Activated T-helper 1 cell treated with anti-CD3 and anti-CD28 coated beads, Interleukin-12 subunit alpha, Interleukin-12 subunit beta, Interleukin-2, Interleukin-4 antibody, amounts not matched to agents 30 ng/mL and 10 ng/mL and 1 ng/mL, durations not matched to agents 14 hours and 24 hours and 36 hours (primary cell): ENCODE measurements around the gene PTGS1. TPM values are rescaled to one million over a fixed set of nuclear protein-coding genes. Genes with fewer than 3 reads are reported as not detected.
"Not testable (repeated sequence)": the region's sequence is repeated elsewhere in the genome, so short reads cannot be mapped to it uniquely, and the experiment has no call there.

Experiments used
- DNase-seq: peaks from one replicate; pipeline ENCODE4 v3.0.0; 2021; ENCODE audit warnings: low spot score
- H3K27ac Mint-ChIP-seq: one replicate; pipeline ENCODE4 v1.8.0; 2021; ENCODE audit warnings: mild to moderate bottlenecking, mixed read lengths
- H3K27me3 Mint-ChIP-seq: one replicate; pipeline ENCODE4 v1.8.0; 2022; ENCODE audit warnings: mild to moderate bottlenecking, moderate library complexity, mixed read lengths; ENCODE audit not compliant: insufficient read depth
- H3K36me3 Mint-ChIP-seq: one replicate; pipeline ENCODE4 v1.8.0; 2021; ENCODE audit warnings: low read depth, mixed read lengths
- H3K4me1 Mint-ChIP-seq: one replicate; pipeline ENCODE4 v1.8.0; 2021; ENCODE audit warnings: low read depth, mixed read lengths
- H3K4me3 Mint-ChIP-seq: one replicate; pipeline ENCODE4 v1.8.0; 2021; ENCODE audit warnings: mild to moderate bottlenecking, moderate library complexity, mixed read lengths
- H3K9me3 Mint-ChIP-seq: one replicate; pipeline ENCODE4 v1.8.0; 2021; ENCODE audit warnings: mixed read lengths
- intact Hi-C: fragments of 100-400 bp; cut with micrococcal nuclease; formaldehyde crosslinking; loops from one replicate; pipeline ENCODE4 v1.15.1; 2024
- total RNA-seq: library from RNA; stranded (reverse); gene quantifications from 2 replicates; pipeline ENCODE4 v1.2.3, GENCODE V29; 2022

Gene PTGS1
- 0.54 and 0.61 TPM in 2 replicates for total RNA-seq

DNA sequence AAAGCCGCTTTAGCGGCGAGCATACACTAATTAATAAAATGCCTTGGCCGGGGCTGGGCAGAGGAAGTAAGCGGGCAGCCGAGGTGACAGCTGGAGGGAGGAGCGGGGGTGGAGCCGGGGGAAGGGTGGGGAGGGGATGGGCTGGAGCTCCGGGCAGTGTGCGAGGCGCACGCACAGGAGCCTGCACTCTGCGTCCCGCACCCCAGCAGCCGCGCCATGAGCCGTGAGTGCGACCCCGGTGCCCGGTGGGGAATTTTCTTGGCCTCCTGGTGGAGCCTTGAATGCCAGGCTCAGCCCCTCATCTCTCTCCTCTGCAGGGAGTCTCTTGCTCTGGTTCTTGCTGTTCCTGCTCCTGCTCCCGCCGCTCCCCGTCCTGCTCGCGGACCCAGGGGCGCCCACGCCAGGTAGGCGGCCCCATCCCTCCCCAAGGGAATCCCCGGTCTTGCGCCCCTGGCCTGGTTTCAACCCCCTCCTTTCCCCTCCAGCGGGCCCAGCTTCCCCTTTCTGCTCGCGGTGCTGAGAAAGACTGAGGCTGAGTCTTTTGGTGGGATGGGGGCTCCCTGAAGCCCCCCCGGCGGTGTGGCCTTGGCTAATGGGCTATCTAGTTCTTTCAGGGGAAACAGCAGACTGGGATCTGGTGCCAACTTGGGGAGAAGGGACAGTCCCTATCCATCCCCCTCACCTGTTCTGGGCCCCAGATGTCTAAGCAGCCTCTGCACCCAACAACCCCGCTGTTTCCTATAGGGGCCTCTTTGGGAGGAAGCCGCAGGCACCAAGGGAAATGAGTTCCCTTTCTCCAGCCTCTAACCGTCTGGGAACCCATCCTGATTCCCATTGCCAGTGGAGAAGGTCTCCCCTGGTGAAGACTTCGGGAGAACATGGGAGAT is at the start of gene PTGS1:
PTGS1 (plus strand) TSS at position 156 of the 887 bp plus-strand sequence; CDS start at position 217, 61 bp downstream.
- peaks cover 14% of the 10 kb centered on the region for H3K27me3 Mint-ChIP-seq
- intact Hi-C loops = no loop called here

DNA sequence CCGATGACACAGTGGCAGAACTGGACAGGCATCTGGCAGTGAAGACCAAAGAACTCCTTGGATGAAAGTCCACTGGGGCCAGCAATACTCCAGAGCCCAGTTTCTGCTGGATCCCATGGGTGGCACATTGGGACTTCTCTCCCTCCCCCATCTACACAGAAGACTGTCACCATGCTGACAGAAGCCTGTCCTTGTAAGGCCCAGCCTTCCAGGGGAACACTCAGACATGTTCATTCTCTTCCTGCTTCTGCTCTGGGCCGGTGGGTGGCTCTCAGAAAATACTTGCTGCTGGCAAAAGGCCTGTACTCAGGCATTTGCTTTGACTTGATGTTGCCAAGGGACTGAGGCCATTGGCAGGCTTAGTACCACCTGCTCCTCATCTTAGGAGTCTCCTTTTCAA is 48.3 kb upstream of the PTGS1 start:
- H3K9me3 Mint-ChIP-seq = no peaks in the 10 kb centered on the region
- no peak for DNase-seq
- no peak overlapping the region for H3K27ac Mint-ChIP-seq
- H3K36me3 Mint-ChIP-seq = peaks cover 22% of the 10 kb centered on the region
- intact Hi-C loops = no loop called here
- H3K4me1 Mint-ChIP-seq = peaks cover 4% of the 10 kb centered on the region
- no peak overlapping the region for H3K4me3 Mint-ChIP-seq
- H3K27me3 Mint-ChIP-seq = no peaks in the 10 kb centered on the region

More for the DNA sequence above, at the start of gene PTGS1:
- Mint-ChIP-seq H3K9me3 (peaks cover 4% of the 10 kb centered on the region), H3K4me3 (peak within 1 kb of the TSS; percentile 64), H3K4me1 (peaks cover 9% of the 10 kb centered on the region), H3K36me3 (no peaks in the 10 kb centered on the region), H3K27ac (no peak within 1 kb of the TSS)
- DNase-seq = no peak

DNA sequence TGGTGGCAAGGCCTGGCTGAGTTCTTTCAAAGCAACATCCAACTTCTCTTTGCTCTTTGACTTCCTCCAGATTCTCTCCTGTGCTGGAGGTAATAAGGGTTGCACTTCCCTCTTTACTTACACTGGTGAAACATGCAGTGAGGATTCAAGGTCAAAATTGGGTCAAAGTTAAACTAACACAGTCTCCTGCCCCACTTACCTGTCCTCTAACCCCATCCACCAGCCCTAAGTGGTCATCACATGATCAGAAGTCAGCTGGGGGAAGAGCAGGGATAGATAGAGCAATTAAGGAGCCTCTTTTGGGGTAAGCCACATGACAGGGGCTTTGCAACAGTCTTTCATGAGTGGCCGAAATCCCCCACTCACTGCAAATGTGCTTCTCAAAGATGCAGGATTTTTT is 46.2 kb upstream of the PTGS1 start:
- peaks cover 19% of the 10 kb centered on the region for H3K36me3 Mint-ChIP-seq
- intact Hi-C loops, DNase-seq, H3K27me3 Mint-ChIP-seq, H3K4me3 Mint-ChIP-seq, H3K27ac Mint-ChIP-seq, H3K9me3 Mint-ChIP-seq, H3K4me1 Mint-ChIP-seq: not testable (repeated sequence)

DNA sequence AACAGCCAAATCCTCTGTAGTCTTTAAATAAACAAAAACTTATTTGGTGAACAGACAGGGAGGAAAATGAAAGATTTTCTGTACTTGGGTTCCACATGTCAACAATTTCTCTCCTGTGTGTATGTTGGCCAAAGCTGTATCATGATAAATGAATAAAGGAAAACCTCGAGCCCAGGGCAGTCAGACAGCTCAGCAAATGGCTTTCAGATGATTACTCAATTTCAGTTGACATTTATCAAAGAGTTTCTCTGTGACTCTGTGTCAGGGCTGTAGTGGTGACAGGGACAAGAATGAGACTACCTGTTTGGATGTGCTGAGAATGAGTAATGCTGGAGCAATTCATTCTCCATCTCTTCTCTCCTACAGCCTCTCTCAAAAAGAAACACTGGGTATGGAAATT is 45.7 kb upstream of the PTGS1 start:
- Mint-ChIP-seq H3K4me1 (peaks cover 4% of the 10 kb centered on the region), H3K36me3 (peaks cover 19% of the 10 kb centered on the region), H3K4me3 (no peak overlapping the region), H3K27me3 (no peaks in the 10 kb centered on the region), H3K27ac (no peak overlapping the region), H3K9me3 (no peaks in the 10 kb centered on the region)
- DNase-seq = no peak
- intact Hi-C loops = no loop called here

DNA sequence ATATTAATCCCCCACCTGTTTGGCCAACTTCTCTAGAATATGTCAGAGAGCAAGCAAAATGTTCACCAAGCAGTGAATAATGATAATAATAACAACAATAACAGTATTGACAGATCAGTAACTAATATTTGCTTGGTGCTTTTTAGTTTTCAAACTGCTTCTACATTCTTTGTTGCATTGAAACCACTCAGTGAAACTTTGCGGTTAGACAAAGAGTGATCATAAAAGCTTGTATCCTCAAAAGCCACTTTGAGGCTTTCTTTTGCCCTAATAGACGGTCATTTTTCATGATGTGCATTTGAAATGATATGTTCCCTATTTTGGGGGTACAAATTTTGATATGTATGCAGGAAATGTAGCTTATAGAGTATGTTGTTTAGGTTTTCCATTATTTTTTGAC is 43.6 kb upstream of the PTGS1 start:
- intact Hi-C loops = no loop called here
- H3K9me3 Mint-ChIP-seq = no peaks in the 10 kb centered on the region
- H3K27ac Mint-ChIP-seq = no peak overlapping the region
- no peak for DNase-seq
- peaks cover 11% of the 10 kb centered on the region for H3K4me1 Mint-ChIP-seq
- H3K4me3 Mint-ChIP-seq = no peak overlapping the region
- H3K36me3 Mint-ChIP-seq = peaks cover 22% of the 10 kb centered on the region
- H3K27me3 Mint-ChIP-seq = no peaks in the 10 kb centered on the region

DNA sequence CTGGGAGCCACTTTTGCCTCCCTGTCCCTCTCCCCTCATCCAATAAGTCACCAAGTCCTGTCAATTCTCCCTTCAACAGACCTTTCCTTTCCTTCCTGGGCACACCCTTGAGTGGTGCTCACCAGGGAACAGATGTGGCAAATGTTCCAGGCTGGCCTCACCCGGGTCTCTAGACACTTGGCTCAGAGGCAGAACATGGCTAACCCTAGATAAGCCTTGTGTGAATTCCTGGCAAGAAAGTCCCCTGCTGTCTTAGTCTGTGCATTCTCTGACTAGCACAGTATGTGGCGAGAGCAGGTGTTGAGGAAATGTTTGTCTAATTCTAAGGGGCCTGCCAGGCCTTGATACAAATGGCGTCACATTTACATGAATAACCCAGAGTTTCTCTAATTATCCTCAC is 41.2 kb upstream of the PTGS1 start:
- intact Hi-C loops = no loop called here
- peaks cover 9% of the 10 kb centered on the region for H3K36me3 Mint-ChIP-seq
- no peak overlapping the region for H3K27ac Mint-ChIP-seq
- no peaks in the 10 kb centered on the region for H3K27me3 Mint-ChIP-seq
- H3K4me1 Mint-ChIP-seq = peaks cover 11% of the 10 kb centered on the region
- DNase-seq = no peak
- no peaks in the 10 kb centered on the region for H3K9me3 Mint-ChIP-seq
- no peak overlapping the region for H3K4me3 Mint-ChIP-seq

DNA sequence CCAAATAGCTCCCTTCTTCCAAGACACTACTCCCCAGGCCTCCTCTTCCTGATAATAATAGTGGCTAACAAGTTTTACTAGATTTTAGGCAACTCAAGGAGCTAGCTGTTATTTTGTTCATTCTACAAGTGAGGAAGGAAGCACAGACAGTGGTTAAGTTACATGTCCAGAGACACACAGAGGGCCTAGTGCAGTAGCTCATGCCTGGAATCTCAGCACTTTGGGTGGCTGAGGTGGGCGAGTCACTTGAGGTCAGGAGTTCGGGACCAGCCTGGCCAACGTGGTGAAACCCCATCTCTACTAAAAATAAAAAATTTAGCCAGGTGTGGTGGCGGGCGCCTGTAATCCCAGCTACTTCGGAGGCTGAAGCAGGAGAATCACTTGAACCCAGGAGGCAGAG is 40.4 kb upstream of the PTGS1 start:
- H3K27me3 Mint-ChIP-seq, H3K27ac Mint-ChIP-seq, intact Hi-C loops, H3K4me3 Mint-ChIP-seq, H3K36me3 Mint-ChIP-seq, H3K9me3 Mint-ChIP-seq, DNase-seq, H3K4me1 Mint-ChIP-seq: not testable (repeated sequence)

DNA sequence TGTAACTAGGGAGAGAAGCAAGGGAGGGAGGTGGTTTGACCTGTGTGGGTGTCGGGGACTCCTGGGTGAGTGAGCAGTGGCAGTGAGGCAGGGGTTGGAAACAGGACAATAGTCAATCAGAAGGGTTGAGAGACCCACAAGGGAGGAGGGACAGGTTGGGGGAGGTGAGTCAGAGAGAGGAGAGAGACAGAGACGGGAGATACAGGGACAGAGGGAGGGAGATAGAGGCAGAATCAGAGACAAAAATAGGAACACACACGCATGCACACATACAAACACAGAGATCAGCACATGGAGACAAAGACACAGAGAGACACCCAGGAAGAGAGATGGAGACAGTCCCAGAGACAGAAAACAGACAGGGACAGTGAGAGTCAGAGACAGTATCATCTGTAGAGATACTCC is 39.3 kb upstream of the PTGS1 start:
- intact Hi-C loops = no loop called here
- Mint-ChIP-seq H3K4me1 (peaks cover 7% of the 10 kb centered on the region), H3K36me3 (peaks cover 5% of the 10 kb centered on the region), H3K4me3 (no peak overlapping the region), H3K27ac (no peak overlapping the region), H3K27me3 (no peaks in the 10 kb centered on the region), H3K9me3 (no peaks in the 10 kb centered on the region)
- no peak for DNase-seq

DNA sequence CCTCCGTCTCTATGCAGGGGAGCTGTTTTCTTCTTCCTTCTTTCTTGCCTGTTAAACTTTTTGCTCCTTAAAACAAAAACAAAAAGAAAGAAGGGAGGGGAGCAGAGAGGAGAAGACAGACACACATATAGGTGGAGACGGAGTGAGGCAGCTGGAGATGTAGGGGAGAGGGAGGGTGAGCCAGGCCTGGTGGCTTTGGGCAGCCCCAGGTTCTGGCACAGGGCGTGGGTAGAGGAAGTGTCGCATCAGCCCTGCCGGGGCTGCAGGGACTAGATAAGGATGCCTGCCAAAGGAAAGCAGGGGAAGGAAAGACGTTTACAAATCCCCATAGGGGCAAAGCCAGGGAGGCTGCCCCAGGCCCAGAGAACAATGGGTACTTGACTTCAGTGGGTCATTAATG is 38.7 kb upstream of the PTGS1 start:
- Mint-ChIP-seq H3K4me3 (no peak overlapping the region), H3K27ac (no peak overlapping the region), H3K36me3 (peaks cover 5% of the 10 kb centered on the region), H3K9me3 (no peaks in the 10 kb centered on the region), H3K4me1 (peaks cover 7% of the 10 kb centered on the region), H3K27me3 (no peaks in the 10 kb centered on the region)
- DNase-seq = no peak
- intact Hi-C loops = no loop called here

DNA sequence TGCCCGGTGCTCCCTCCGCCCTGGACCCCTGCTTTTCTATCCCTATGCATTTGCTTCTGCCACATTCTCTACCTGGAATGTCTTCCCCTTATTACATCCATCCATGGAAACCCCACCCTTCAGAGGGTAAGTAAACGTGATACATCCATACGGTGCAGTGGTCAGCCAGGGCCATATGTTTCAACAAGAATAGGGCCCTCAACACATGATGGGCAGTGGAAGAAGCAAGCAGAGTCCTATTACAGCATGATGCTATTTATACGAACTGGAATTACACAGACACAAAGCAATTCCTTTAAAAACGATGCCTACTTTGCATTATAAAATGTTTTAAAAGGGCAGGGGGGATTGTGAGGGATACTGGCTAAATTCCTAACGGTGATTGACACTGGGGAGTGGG is 38.2 kb upstream of the PTGS1 start:
- Mint-ChIP-seq H3K4me3 (no peak overlapping the region), H3K4me1 (peaks cover 7% of the 10 kb centered on the region), H3K36me3 (peaks cover 5% of the 10 kb centered on the region), H3K9me3 (no peaks in the 10 kb centered on the region), H3K27ac (no peak overlapping the region), H3K27me3 (no peaks in the 10 kb centered on the region)
- intact Hi-C loops = no loop called here
- DNase-seq = no peak

DNA sequence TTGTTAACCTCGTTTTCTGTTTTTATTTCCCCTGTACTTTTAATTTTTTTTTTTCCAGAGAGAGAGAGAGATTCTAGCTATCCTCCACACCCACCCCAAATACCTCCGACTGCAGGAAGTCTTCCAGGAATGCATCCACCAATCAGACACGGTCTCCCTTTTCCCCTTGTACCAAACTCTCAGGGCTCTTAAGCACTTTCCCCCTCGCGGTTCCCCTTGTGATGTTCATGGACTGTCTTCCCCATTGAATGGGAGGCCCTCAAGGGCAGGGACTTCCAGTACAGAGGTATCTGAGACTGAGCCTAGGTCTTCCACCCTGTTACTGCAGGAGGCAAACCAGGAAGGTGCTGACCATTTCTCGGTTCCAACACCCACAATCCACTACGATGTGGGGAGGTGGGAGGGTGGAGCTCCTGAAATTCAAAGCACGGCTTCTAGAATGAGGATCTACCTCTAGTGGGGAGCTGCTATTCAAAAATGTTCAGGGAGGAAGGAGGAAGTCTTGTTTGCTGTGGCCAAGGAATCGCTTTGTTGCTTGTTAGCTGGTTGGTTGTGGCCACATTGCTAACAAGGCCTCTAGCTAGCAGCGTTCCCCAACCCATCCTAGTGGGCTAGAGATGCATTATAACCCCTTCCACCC is 37.5 kb upstream of the PTGS1 start:
- Mint-ChIP-seq H3K9me3 (no peaks in the 10 kb centered on the region), H3K27ac (no peak overlapping the region), H3K27me3 (no peaks in the 10 kb centered on the region), H3K4me1 (peaks cover 7% of the 10 kb centered on the region), H3K4me3 (no peak overlapping the region), H3K36me3 (peaks cover 5% of the 10 kb centered on the region)
- DNase-seq = no peak
- intact Hi-C loops = no loop called here

DNA sequence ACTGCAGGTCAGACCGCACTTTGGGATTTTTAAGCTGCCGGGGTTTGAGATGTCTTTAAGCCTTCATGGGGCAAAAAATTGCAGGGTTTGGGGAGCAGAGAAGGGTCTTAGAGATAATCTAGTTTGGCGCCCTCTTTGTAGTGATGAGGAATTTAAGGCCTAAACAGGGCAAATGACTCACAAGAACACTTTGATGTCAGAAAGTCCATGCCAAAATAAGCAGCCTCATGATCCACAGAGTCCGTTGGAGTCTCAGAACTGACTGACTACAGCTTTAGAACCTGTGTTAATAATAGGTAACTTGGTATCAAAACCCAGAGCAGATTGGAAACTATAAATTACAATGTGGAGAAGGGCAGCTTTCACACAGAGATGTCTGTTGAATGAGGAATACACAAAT is 35.9 kb upstream of the PTGS1 start:
- Mint-ChIP-seq H3K27ac (no peak overlapping the region), H3K27me3 (no peaks in the 10 kb centered on the region), H3K4me1 (peaks cover 7% of the 10 kb centered on the region), H3K36me3 (peaks cover 3% of the 10 kb centered on the region), H3K9me3 (no peaks in the 10 kb centered on the region), H3K4me3 (no peak overlapping the region)
- no peak for DNase-seq
- intact Hi-C loops = no loop called here

DNA sequence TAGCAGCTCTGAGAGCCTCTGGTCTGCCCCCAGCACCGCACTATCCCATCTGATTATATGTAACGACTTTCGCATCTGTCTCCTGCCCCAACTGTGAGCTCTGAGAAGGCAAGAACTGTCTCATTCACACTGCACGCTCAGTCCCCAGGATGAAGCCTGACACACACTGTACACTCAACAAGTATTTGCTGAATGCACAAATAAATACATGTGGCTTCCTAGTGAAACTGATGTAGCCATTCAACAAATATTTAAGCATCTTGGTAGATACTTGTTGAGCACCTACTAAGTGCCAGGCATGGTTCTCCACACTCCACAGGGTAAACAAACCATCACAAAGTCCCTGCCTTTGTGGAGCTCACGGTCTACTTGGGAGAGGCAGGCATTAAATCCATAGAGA is 34.6 kb upstream of the PTGS1 start:
- Mint-ChIP-seq H3K4me1 (peaks cover 7% of the 10 kb centered on the region), H3K9me3 (no peaks in the 10 kb centered on the region), H3K4me3 (no peak overlapping the region), H3K36me3 (peaks cover 3% of the 10 kb centered on the region), H3K27ac (no peak overlapping the region), H3K27me3 (no peaks in the 10 kb centered on the region)
- intact Hi-C loops = no loop called here
- no peak for DNase-seq
